Measurements from ENCODE around the gene FOXA3. TPM values are rescaled to one million over a fixed set of nuclear protein-coding genes. Genes with fewer than 3 reads are reported as not detected.

Gene FOXA3
- total RNA-seq, 2 experiments from 2014 or later = not detected

DNA sequence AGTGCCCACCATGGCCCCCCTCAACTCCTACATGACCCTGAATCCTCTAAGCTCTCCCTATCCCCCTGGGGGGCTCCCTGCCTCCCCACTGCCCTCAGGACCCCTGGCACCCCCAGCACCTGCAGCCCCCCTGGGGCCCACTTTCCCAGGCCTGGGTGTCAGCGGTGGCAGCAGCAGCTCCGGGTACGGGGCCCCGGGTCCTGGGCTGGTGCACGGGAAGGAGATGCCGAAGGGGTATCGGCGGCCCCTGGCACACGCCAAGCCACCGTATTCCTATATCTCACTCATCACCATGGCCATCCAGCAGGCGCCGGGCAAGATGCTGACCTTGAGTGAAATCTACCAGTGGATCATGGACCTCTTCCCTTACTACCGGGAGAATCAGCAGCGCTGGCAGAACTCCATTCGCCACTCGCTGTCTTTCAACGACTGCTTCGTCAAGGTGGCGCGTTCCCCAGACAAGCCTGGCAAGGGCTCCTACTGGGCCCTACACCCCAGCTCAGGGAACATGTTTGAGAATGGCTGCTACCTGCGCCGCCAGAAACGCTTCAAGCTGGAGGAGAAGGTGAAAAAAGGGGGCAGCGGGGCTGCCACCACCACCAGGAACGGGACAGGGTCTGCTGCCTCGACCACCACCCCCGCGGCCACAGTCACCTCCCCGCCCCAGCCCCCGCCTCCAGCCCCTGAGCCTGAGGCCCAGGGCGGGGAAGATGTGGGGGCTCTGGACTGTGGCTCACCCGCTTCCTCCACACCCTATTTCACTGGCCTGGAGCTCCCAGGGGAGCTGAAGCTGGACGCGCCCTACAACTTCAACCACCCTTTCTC lies 8.2 kb downstream of the FOXA3 start:
- CTCF ChIA-PET = no interaction called here

GRCh38 chr19:45873219-45873772 lies 9.2 kb downstream of the FOXA3 start:
- Mint-ChIP-seq H3K9me3 (no peaks in the 10 kb centered on the region), H3K27ac (no peak overlapping the region), H3K4me1 (ENCODE audit: low read depth) (peaks cover 16% of the 10 kb centered on the region), H3K36me3 (ENCODE audit: low read depth) (no peaks in the 10 kb centered on the region), H3K4me3 (no peak overlapping the region), H3K27me3 (peaks cover 27% of the 10 kb centered on the region)
- Histone ChIP-seq H3K36me3 (ENCODE audit: insufficient read depth, low read length) (no peaks in the 10 kb centered on the region), H3K4me1 (ENCODE audit: insufficient read depth, low read length) (peaks cover 12% of the 10 kb centered on the region), H3K9me3 (ENCODE audit: control insufficient read depth in 1 of 2, insufficient read depth in 1 of 2, low read length in 2 of 2) (peaks cover 0 to 9% of the 10 kb centered on the region in 2 experiments), H3K4me3 (ENCODE audit: low read length) (no peak overlapping the region), H3K27me3 (ENCODE audit: control insufficient read depth in 1 of 2, insufficient read depth in 2 of 2, low read length in 2 of 2) (peaks cover 0 to 7% of the 10 kb centered on the region in 2 experiments), H3K27ac (ENCODE audit: low read depth in 1 of 2, low read length in 2 of 2) (no peak overlapping the region)
- ChIA-PET CTCF (interaction anchor here (1.4 kb wide), 1 partner anchor 10 kb away, joined by 3 read pairs; the partner anchor contains the start of gene SYMPK), POLR2A (no interaction called here)
- intact Hi-C loops (cut with DNase I, micrococcal nuclease) = no loop called here
- DNase-seq (no peak), ATAC-seq (ENCODE audit: poor library complexity) (no peak)
- TF ChIP-seq, protein P1, sequence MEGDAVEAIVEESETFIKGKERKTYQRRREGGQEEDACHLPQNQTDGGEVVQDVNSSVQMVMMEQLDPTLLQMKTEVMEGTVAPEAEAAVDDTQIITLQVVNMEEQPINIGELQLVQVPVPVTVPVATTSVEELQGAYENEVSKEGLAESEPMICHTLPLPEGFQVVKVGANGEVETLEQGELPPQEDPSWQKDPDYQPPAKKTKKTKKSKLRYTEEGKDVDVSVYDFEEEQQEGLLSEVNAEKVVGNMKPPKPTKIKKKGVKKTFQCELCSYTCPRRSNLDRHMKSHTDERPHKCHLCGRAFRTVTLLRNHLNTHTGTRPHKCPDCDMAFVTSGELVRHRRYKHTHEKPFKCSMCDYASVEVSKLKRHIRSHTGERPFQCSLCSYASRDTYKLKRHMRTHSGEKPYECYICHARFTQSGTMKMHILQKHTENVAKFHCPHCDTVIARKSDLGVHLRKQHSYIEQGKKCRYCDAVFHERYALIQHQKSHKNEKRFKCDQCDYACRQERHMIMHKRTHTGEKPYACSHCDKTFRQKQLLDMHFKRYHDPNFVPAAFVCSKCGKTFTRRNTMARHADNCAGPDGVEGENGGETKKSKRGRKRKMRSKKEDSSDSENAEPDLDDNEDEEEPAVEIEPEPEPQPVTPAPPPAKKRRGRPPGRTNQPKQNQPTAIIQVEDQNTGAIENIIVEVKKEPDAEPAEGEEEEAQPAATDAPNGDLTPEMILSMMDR (IDR thresholded peaks at IDR 0.05) = no peak

More for the DNA sequence above, 8.2 kb downstream of the FOXA3 start:
- TF ChIP-seq, protein P1 (IDR thresholded peaks at IDR 0.05) = no peak
- no peak overlapping the region for H3K4me3 ChIP-seq (ENCODE audit: low read length)
- DNase-seq = no peak
- no peaks in the 10 kb centered on the region for H3K36me3 ChIP-seq (ENCODE audit: insufficient read depth, low read length)
- no peak overlapping the region for H3K27ac ChIP-seq (ENCODE audit: low read depth in 1 of 2, low read length in 2 of 2)
- Mint-ChIP-seq H3K27me3 (peaks cover 18% of the 10 kb centered on the region), H3K4me1 (ENCODE audit: low read depth) (peaks cover 9% of the 10 kb centered on the region), H3K4me3 (no peak overlapping the region), H3K9me3 (no peaks in the 10 kb centered on the region), H3K36me3 (ENCODE audit: low read depth) (no peaks in the 10 kb centered on the region), H3K27ac (no peak overlapping the region)
- intact Hi-C loops (cut with DNase I, micrococcal nuclease) = no loop called here
- peaks cover 0 to 7% of the 10 kb centered on the region in 2 experiments for H3K27me3 ChIP-seq (ENCODE audit: control insufficient read depth in 1 of 2, insufficient read depth in 2 of 2, low read length in 2 of 2)
- peaks cover 0 to 9% of the 10 kb centered on the region in 2 experiments for H3K9me3 ChIP-seq (ENCODE audit: control insufficient read depth in 1 of 2, insufficient read depth in 1 of 2, low read length in 2 of 2)
- peaks cover 12% of the 10 kb centered on the region for H3K4me1 ChIP-seq (ENCODE audit: insufficient read depth, low read length)
- no peak for ATAC-seq (ENCODE audit: poor library complexity)
- POLR2A ChIA-PET = no interaction called here

DNA sequence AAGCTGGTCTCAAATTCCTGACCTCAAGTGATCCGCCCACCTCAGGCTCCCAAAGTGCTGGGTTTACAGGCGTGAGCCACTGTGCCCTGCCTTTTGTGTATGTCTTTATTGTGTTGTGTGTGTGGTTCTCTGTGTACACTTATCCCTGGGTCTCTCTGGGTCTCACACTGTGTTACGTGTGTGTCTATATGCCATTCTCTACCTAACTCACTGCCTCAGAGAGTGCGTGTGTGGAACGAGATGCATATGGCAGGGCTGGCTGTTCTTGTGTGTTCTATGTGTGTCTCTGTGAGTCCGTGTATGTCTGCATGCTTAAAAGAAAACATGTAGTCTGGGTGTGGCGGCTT lies 10.5 kb downstream of the FOXA3 start:
- Mint-ChIP-seq H3K27me3 (peaks cover 34% of the 10 kb centered on the region), H3K4me3 (no peak overlapping the region), H3K27ac (no peak overlapping the region), H3K4me1 (ENCODE audit: low read depth) (peaks cover 16% of the 10 kb centered on the region), H3K9me3 (no peaks in the 10 kb centered on the region), H3K36me3 (ENCODE audit: low read depth) (no peaks in the 10 kb centered on the region)
- CTCF ChIA-PET = interaction anchor here (1.4 kb wide), 1 partner anchor 11 kb away, joined by 3 read pairs; the partner anchor contains the start of gene SYMPK
- no peaks in the 10 kb centered on the region for H3K36me3 ChIP-seq (ENCODE audit: insufficient read depth, low read length)
- DNase-seq (no peak), ATAC-seq (ENCODE audit: poor library complexity) (no peak)
- peaks cover 0 to 9% of the 10 kb centered on the region in 2 experiments for H3K9me3 ChIP-seq (ENCODE audit: control insufficient read depth in 1 of 2, insufficient read depth in 1 of 2, low read length in 2 of 2)
- H3K27me3 ChIP-seq (ENCODE audit: control insufficient read depth in 1 of 2, insufficient read depth in 2 of 2, low read length in 2 of 2) = peaks cover 0 to 7% of the 10 kb centered on the region in 2 experiments
- no peak overlapping the region for H3K27ac ChIP-seq (ENCODE audit: low read depth in 1 of 2, low read length in 2 of 2)
- TF ChIP-seq, protein P1 (IDR thresholded peaks at IDR 0.05) = no peak
- POLR2A ChIA-PET = no interaction called here
- H3K4me1 ChIP-seq (ENCODE audit: insufficient read depth, low read length) = peaks cover 12% of the 10 kb centered on the region
- no peak overlapping the region for H3K4me3 ChIP-seq (ENCODE audit: low read length)
- intact Hi-C loops (cut with DNase I, micrococcal nuclease) = no loop called here
